ENCODE results near the gene TMEM72.
A peak's percentile ranks its signal among the peaks of the same experiment; 100 is the strongest.

TMEM72 gene

DNA sequence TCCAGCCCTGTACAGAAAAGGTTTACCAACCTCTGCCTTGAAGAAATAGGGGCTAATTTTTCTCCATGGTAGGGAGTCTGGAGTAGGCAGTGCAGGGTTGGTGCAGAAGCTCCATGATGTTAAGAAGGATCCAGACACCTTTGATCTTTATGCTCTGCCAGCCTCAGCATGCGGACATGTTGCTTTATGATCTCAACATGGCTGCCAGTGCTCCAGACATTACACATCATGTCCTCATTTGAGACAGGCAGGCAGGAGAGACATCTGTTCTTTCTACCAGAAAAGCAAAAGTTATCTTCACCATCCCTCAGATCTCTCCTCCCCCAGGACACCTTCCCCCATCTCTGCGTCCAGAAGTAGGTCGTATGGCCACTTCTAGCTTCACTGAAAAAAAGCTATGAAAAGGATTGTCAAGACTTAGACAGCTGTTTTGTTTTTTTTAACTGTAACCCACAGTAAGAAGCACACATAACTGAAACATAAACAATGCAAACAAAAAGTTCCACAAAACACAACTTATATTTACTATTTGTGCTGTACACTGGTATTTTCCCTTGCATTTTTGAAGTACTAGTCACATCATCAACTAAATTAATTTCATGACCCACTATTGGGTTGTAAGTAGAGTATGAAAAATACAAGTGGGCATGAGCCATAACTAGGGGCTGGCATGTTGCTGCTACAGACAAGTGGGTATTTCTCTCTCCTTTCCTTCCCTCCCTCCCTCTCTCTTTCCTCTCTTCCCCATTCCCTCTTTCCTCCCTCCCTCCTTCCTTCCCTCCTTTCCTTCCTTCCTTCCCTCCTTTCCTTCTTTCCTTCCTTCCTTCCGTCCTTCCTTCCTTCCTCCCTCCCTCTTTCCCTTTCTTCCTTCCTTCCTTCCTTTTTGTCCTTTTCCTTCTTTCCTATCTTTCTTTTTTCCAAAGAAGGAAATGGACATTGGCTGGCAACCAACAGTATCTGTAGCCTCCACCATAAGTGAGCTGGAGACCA is 45.9 kb downstream of the TMEM72 start:
- DNase-seq = no peak

- DNase-seq = no peak
These were observed 47.2 kb downstream of the TMEM72 start for GRCh38 chr10:44958196-44958897.

DNA sequence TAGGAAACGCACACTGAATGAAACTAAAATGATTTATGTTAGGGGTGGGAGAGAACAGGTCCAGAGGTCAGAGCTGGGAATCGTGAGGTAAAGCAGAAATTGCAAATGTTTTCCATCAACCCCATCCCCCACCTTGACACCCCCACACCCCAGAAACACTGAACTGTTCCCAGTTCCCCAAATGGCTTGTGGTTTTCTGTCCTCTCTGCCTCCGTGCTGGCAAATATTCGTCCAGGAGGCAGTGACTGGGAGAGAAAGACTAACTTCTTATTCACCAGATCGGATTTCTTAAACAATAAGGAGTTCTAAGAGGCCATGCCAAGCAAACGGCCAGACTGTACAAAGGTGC is 47.7 kb downstream of the TMEM72 start:
- DNase-seq = no peak

- peak; percentile 90 to 91 for DNase-seq
These were observed 48.3 kb downstream of the TMEM72 start, which contains the start of gene RASSF4 for GRCh38 chr10:44959247-44960087. TSS of gene RASSF4 (plus strand) at chr10:44959802. CDS start at chr10:44970203, 10,401 bp downstream.

DNA sequence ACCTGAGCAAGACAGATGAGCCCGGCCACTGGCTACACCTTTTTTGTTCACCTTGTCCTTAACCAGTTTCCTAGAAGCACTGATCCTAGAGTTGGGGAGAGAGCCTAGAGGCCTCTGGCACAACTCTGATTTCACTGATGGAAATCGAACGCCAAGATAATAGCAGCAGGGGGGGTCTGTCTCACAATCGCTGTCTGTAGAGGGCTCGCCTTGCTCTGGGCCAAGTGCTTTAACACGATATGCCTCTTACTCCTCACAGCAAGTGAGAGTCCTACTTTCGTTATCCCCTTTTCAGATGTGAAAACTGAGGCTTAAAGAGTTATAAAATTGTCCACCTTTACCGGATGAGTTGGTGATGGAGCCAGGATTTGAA is 48.9 kb downstream of the TMEM72 start:
- no peak for DNase-seq

GRCh38 chr10:44960482-44961229 is 49.5 kb downstream of the TMEM72 start:
- no peak for DNase-seq

DNA sequence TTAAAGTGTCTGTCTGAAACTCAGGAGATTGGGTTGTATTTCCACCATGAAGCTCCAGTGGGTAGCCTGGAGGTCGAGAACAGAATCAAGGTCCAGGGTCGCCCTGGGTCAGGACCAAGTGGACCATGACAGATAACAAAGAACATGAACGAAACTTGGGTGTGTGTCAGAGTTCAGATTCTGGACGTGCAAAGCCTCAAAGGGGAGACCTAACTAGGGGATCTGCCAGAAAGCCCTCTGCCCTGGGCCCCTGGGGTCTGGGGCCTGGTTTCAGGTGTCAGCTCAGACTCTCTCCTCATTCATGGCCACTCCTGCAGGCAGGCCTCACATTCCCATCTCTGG is 50.1 kb downstream of the TMEM72 start:
- no peak for DNase-seq

DNA sequence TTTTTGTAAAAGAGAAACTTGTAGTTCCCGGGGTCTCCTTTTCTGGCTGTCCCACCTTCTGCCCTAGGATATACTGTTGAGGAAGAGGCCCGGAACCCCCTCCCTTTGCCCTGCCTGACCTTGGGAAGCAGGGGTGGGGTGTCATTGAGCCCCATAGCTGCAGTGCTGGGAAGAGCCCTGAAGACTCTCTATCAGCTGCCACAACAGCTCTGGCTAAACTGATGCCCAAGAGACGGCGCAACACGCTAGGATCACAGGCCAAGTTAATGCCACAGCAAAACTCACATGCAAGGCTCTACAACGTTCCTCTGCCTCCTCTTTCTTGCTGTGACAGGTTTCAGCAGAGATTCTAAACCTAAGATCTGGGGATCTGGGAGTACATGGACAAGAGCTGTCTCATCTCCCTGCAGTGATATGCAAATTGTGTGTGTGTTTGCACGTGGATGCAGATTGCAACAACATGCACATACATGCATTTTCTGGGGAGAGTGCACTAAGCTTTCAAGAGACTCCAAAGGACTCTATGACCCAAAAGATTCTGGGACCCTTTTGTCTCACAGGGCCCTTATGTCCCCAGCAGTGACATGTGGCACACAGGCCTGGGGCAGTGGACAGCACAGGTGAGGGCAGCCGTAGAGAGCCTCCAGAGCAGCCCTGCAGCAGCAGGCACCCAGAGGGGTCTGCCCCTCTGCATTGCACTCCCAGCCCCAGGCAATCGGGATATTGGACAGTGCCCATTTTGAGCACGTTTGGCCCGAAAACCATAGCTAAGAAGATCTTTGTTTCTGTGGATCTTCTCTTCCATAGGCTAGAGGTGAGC is 51.0 kb downstream of the TMEM72 start:
- DNase-seq = no peak

DNA sequence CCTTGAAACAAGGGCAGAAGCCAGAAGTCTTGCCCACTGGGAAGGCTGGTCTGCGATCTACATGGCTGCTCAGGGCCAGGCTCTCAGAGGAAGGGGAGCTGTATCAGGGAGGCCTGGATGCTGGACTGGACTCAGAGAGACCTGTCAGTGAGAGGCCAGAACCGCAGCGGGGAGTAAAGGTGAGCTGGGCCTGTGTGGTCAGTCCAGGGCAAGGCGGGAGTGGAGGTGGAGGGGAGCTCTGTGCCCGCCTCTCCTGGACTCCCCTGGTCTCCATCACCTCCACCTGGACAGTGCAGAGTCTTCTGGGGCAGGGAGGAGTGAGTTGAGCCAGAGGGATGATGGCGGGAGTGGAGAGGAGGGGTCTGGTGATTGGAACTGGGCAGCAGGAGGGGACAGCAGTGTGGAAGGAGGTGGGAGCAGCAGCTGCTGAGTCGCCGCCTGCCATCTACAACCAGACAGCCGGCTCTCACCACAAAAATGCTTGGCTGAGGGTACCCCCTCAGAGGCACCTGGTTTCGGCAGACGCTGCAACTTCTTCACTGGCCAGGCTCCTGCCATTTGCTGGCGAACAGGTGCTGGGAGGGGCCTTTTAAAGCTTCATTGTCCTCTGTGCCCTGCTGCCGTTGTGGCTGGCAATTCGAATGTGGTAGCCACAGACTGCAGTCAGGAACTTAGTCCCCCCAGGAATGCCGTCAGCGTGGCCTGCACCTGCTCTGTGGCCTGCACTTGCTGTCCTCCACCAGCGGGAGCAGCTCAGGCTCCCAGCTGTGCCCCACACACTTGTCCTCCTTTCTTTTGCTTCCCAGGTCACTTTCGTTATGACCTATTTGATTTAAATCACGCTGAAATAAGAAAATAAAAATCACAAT is 52.0 kb downstream of the TMEM72 start:
- no peak for DNase-seq

GRCh38 chr10:44963772-44964633 is 52.9 kb downstream of the TMEM72 start:
- DNase-seq = no peak

- no peak for DNase-seq
These were observed 54.0 kb downstream of the TMEM72 start for GRCh38 chr10:44965104-44965503.

- DNase-seq = no peak
These were observed 54.5 kb downstream of the TMEM72 start for GRCh38 chr10:44965651-44966097.

- DNase-seq = no peak
These were observed 55.1 kb downstream of the TMEM72 start for GRCh38 chr10:44966129-44966815.

DNA sequence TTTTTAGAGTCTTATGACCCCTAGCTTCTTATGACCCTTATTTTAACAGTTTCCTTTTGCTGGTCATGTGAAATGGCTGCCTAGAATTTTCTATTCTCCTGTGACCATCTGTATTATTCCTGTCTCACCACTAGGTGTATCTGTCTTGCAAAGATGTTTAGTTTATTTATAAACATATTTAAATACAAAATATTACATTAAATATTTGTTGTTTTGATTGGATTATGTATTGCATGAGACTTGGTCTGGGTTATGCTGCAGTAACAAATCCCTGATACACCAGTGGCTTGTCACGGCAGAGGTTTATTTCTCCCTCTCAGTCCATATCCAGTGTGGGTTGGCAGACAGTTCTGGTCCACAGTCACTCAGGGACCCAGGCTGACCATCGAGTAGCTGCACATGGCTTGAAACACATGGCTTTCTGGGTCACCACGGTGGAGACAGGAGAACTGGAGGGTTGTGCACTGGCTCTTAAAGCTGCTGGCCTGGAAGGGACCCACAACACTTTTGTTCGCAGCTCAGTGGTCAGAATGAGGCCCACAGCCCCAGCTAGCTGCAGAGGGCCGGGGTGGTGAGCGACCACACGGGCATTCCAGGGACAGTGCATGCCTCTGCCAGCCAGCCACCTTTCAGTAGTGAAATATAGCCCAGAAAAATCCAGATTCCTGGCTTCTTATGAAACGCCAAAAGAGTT is 55.8 kb downstream of the TMEM72 start:
- DNase-seq = no peak

DNA sequence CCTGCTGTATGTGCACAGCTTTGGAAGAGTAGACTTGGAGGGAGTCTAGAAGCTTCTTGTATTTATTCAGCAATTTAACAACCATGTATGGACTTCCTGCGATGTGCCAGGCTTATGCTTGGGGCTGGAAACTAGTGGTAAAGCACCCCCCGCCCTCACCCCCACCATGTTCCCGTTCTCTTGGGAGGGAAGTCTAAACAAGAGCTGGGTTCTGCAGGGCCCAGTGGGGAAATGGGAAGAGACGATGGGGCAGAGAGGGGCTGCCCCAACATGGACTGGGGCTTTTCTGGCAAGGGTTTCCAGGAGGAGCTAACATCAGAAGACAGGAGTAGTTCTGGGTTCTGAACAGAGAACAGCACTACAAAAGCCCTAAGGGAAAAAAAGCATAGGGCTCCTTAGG is 56.5 kb downstream of the TMEM72 start:
- DNase-seq = no peak

- DNase-seq = no peak
These were observed 57.0 kb downstream of the TMEM72 start for GRCh38 chr10:44968091-44968490.

GRCh38 chr10:44968500-44969400 is 57.6 kb downstream of the TMEM72 start:
- DNase-seq = no peak

Data from stimulated activated CD4-positive, alpha-beta T cell treated with anti-CD3 and anti-CD28 coated beads, Interleukin-2, amount 100 ng/mL, for 48 hours (primary cell).